ENCODE measurements around the gene RCN2. TPM values are rescaled to one million over a fixed set of nuclear protein-coding genes. Genes with fewer than 3 reads are reported as not detected.

The RCN2 gene
- total and polyA plus RNA-seq, 2 of the 13 experiments (the other 11 are each of a cell fraction or from before 2014, with no cell fraction given): 84.4 to 89.0 TPM

GRCh38 chr15:76982356-76982755 is 50.8 kb downstream of the RCN2 start:
- POLR2A ChIA-PET: no interaction called here
- TF ChIP-seq ZFP91 (CRISPR knock-in tag; IDR thresholded peaks at IDR 0.05; ENCODE audit: borderline replicate concordance) (no peak), ZFX (CRISPR knock-in tag; IDR thresholded peaks at IDR 0.05; ENCODE audit: low read depth) (no peak), FOXJ3 (CRISPR knock-in tag; IDR thresholded peaks at IDR 0.05; ENCODE audit: borderline replicate concordance) (no peak), E2F1 (CRISPR knock-in tag; IDR thresholded peaks at IDR 0.05) (no peak), ZFP90 (CRISPR knock-in tag; IDR thresholded peaks at IDR 0.05; ENCODE audit: borderline replicate concordance) (no peak), GLMP (CRISPR knock-in tag; IDR thresholded peaks at IDR 0.05; ENCODE audit: borderline replicate concordance) (no peak), MAX (IDR thresholded peaks at IDR 0.05) (no peak), PLRG1 (conservative IDR thresholded peaks at IDR 0.05) (no peak), SMARCE1 (IDR thresholded peaks at IDR 0.05; ENCODE audit: borderline replicate concordance) (no peak), ZNF7 (CRISPR knock-in tag; IDR thresholded peaks at IDR 0.05) (no peak)
- TF ChIP-seq, protein P1, sequence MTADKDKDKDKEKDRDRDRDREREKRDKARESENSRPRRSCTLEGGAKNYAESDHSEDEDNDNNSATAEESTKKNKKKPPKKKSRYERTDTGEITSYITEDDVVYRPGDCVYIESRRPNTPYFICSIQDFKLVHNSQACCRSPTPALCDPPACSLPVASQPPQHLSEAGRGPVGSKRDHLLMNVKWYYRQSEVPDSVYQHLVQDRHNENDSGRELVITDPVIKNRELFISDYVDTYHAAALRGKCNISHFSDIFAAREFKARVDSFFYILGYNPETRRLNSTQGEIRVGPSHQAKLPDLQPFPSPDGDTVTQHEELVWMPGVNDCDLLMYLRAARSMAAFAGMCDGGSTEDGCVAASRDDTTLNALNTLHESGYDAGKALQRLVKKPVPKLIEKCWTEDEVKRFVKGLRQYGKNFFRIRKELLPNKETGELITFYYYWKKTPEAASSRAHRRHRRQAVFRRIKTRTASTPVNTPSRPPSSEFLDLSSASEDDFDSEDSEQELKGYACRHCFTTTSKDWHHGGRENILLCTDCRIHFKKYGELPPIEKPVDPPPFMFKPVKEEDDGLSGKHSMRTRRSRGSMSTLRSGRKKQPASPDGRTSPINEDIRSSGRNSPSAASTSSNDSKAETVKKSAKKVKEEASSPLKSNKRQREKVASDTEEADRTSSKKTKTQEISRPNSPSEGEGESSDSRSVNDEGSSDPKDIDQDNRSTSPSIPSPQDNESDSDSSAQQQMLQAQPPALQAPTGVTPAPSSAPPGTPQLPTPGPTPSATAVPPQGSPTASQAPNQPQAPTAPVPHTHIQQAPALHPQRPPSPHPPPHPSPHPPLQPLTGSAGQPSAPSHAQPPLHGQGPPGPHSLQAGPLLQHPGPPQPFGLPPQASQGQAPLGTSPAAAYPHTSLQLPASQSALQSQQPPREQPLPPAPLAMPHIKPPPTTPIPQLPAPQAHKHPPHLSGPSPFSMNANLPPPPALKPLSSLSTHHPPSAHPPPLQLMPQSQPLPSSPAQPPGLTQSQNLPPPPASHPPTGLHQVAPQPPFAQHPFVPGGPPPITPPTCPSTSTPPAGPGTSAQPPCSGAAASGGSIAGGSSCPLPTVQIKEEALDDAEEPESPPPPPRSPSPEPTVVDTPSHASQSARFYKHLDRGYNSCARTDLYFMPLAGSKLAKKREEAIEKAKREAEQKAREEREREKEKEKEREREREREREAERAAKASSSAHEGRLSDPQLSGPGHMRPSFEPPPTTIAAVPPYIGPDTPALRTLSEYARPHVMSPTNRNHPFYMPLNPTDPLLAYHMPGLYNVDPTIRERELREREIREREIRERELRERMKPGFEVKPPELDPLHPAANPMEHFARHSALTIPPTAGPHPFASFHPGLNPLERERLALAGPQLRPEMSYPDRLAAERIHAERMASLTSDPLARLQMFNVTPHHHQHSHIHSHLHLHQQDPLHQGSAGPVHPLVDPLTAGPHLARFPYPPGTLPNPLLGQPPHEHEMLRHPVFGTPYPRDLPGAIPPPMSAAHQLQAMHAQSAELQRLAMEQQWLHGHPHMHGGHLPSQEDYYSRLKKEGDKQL (CRISPR knock-in tag; IDR thresholded peaks at IDR 0.05; ENCODE audit: low read depth): no peak

More at GRCh38 chr15:76982356-76982755, 50.8 kb downstream of the RCN2 start:
- H3K4me3 ChIP-seq (replicated peaks in 1 of 3; ENCODE audit: insufficient read depth in 1 of 3, low read depth in 2 of 3, low read length in 3 of 3): no peak overlapping the region
- no peaks in the 10 kb centered on the region for H3K9me3 ChIP-seq (ENCODE audit: low read length)
- no peak overlapping the region for H3K27ac ChIP-seq (ENCODE audit: extremely low read length, insufficient read depth, low read length)
- peaks cover 7% of the 10 kb centered on the region; the same call in 1 of the 2 replicates for H3K4me1 ChIP-seq (ENCODE audit: insufficient read depth, low read length)
- H2AFZ ChIP-seq (ENCODE audit: low read length): peak overlapping the region; percentile 22
- H3K4me2 ChIP-seq (ENCODE audit: low read depth, low read length): no peak overlapping the region
- peaks cover 1 to 16% of the 10 kb centered on the region in 2 experiments; a peak in 3 of 5 replicates for H3K27me3 ChIP-seq (ENCODE audit: control insufficient read depth in 1 of 2, insufficient read depth in 2 of 2, low read length in 2 of 2)
- ATAC-seq: no peak
- no peaks in the 10 kb centered on the region for H3K79me2 ChIP-seq (ENCODE audit: insufficient read depth, low read length)
- WGBS (ENCODE audit: low lambda C conversion rate): 45% methylated on average over 7 of the region's 9 CpGs
- in situ Hi-C loops (cut with HindIII; ENCODE audit: extremely low pct_ligation_motif_present, low pct_unique_long_range_greater_than_20kb): no loop called here
- no peaks in the 10 kb centered on the region for H4K20me1 ChIP-seq (ENCODE audit: insufficient read depth, low read length)
- H3K9ac ChIP-seq (ENCODE audit: insufficient read depth, low read depth, low read length): no peak overlapping the region
- DNase-seq (ENCODE audit: low spot score): no peak
- FAIRE-seq: no peak
- H3K36me3 ChIP-seq (replicated peaks in 1 of 2; ENCODE audit: control insufficient read depth in 1 of 2, insufficient read depth in 2 of 2, low read length in 2 of 2): no peaks in the 10 kb centered on the region
- CTCF ChIA-PET (ENCODE audit: low intra/inter-chr PET ratio, low total read pairs): no interaction called here
- no TSS peak for BruUV-seq (replicated peaks)
- intact Hi-C loops (cut with micrococcal nuclease; ENCODE audit: unreplicated experiment): no loop called here
